ENCODE data around the gene LCT.
"Not testable (repeated sequence)": the region's sequence is repeated elsewhere in the genome, so short reads cannot be mapped to it uniquely, and the experiment has no call there.

LCT gene

DNA sequence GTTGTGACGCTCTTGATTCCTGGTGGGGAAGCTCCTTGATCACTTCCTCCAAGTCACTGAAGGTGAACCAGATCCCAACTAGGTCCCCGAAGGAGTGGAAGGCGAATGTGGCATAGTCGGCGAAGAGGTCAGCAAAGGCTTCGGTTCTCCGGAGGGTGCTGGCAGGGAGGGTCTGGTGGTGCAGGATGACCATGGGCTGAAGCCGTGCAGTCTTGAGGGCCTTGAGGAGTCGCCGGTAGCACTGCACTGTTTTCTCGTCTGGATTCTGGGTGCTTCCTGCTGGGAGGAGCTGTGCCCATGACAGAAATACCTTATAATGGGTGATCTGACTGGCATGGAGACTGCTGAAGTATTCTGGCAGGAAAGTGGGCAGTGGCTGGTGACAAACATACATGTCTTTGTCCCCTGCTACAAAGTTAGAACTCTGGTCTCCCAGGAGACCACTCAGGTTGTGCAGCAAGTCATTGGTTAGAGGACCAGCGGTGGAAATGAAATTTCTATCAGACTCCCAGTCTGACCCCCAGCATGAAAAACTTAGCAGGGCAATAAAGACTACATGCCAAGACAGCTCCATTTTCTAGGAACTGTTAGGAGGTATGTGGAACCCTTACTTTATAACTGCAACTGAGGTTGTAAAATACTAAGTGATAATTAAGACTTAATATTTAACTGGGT, at the start of gene LCT:
Gene LCT (minus strand): TSS at position 589 of the 675 bp plus-strand sequence. CDS start 15 bp downstream, at position 574.
- DNase-seq = no peak

DNA sequence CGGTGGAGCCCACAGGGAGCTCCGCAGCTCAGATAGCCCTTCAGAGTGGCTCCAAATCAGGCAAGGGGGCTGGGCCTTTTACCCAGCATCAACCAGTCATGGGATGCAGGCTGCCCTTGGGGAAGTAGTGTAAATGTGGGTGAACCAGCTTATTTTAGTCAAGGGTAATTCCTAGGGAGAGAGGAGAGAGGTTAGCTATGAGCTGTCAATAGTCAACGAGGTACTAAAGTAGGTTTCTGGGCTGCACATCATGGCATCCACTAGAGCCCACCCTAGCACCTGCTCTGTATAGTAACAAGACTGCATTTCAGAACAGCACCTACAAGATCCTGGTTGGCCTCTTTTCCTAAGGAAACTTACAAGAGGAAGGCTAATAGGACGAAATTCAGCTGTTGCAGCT, 48.7 kb upstream of the LCT start:
- no peak for DNase-seq

DNA sequence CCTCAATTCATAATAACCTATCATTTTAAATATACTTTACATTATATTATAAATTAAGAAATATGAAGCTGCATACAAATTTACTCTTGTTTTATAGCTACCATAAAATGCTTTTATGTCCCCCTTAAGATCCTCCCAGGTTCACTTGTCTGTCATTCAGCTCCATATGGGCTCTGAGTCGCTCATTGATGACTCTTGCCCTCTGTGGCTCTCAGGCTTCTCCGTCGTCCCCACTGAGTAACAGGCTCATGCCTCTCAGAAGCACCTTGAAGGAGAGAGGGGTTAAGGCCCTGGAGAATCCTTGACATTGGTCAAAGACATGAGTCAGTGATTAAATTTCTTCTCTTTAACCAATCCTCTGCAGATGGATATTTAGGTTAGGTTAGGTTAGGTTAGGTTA, 45.4 kb upstream of the LCT start:
- no peak for DNase-seq

DNA sequence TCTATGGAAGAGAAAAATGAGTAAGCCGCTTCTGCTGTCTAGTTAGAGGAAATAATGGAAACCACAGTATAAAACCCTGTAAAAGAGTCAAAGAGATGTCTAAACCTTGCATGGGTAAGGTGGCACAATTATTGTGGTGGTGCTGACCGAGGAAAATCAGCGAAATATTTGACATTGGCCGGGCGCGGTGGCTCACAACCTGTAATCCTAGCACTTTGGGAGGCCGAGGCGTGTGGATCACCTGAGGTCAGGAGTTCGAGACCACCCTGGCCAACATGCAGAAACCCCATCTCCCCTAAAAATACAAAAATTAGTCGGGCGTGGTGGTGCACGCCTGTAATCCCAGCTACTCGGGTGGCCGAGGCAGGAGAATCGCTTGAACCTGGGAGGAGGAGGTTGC, 39.8 kb upstream of the LCT start:
- DNase-seq = not testable (repeated sequence)

DNA sequence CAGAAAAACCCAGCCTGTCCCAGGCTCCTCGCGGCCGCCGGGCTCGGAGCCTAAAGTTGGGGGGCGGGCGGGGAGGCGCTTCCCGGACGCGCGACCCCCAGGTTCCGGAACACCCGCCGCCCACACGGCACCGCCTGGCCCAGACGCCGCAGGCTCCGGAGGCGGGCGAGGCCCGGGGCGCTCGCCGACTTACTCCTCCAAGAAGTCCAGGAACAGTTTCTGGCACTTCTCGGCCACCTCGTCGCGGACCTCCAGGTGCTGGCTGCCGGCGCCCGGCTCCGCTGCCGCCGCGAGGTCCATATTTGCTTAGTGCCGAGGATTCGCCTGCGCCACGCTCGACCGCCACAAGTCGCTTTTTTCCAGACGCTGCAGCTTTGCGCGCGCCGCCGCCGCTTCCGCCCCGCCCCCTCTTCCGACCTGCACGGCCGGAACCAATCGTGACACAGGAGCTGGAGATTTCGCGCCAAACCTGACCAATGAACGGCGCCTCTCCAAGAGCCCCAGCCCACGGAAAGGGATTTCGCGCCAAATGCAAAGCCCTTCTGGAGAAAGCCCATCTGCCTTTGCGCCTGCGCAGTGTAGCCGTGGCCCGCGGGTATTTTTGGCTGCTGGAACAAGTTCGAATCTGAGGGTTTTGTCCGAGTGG, 39.2 kb upstream of the LCT start, which contains the start of gene MCM6:
Gene MCM6 (minus strand): TSS at position 378 of the 646 bp plus-strand sequence. CDS start 78 bp downstream, at position 300.
- peak; percentile 87 for DNase-seq

DNA sequence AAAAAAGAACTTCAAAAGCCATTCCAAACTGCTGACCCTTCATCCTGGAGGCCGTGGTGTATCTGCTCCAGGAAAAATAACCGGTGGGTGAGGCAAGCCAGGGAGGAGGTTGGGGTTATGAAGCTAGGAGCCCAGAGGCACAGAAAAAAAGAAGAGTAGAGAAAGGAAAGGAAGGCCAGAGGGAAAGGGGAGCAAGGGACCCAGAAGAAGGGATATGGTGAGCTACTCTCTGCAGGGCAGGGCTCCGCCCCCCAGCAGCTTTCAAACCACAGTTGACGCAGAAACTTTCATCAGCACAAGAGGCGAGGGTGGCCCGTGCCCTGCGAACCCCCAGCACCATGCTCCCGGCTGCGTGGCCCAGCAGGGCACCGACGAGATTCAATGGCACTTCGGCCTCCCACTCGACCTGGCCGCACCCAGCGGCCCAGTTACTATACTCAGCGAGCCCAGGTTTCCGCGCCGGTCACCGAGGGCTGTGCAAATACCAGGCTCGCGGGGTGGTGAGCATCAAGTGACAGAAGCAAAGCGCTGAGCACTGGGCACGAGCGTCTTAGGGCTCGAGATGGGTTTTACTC, 38.6 kb upstream of the LCT start:
- no peak for DNase-seq

DNA sequence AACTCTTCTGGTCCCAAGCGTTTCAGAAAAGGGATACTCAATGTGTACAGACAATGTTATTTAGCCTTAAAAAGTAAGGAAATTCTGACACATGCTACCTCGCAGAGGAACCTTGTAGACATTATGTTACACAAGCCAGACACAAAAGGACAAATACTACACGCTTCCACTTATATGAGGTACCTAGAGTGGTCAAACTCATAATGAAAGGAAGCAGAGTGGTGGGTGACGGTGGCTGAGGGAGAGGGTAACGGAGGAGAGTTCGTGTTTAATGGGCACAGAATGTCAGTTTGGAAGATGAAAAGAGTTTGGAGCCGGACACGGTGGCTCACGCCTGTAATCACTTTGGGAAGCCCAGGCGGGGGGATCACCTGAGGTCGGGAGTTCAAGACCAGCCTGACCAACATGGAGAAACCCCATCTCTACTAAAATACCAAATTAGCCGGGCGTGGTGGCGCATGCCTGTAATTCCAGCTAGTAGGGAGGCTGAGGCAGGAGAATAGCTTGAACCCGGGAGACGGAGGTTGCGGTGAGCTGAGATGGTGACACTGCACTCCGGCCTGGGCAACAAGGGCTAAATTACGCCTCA, 37.9 kb upstream of the LCT start:
- no peak for DNase-seq

DNA sequence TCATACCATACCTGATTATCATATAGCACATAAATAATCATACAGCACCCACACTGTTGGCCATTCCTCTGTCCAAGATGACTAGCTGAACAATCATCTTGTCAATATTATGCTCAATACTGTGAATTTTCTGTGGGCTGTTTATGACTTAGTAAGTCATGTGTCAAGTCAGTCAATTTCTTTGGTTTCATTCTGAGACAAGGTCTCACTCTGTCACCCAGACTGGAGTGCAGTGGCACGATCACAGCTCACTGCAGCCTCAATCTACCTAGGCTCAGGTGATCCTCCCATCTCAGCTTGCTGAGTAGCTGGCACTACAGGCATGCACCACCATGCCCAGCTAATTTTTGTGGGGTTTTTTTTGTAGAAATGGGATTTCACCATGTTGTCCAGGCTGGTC, 33.6 kb upstream of the LCT start:
- no peak for DNase-seq

DNA sequence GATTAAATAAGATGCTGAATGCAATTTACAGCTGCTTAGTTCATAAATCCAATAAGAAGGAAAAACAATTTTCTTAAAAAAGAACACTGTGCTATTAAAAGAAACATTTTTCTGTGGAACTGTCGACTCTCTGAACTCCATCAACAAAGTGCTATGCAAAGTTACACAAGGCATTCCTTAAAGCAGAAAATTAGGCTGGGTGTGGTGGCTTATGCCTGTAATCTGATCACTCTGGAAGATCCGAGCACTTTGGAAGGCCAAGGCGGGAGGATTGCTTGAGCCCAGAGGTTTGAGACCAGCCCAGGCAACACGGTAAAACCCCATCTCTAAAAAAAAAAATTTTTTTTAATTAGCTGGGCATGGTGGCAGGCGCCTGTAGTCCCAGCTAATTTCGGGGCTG, 26.2 kb upstream of the LCT start:
- no peak for DNase-seq

DNA sequence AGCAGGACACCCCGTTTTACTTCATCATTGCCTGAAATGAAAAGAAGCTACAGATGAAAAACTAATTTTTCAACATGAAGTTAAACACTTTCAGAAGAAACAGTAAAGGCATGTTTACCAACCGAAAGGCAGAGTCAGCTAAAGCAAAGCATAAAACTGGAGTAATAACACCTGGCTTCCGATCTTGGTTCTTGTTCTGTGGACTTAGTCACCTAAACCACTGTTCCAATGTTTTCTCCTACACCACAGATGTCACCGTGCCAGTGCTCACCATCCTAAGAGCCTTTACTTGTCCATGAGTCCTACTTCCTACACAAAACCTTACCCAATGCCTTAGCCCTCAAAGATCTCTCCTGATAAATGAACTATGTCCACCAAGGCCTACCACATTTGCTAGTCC, 25.7 kb upstream of the LCT start:
- DNase-seq = no peak

DNA sequence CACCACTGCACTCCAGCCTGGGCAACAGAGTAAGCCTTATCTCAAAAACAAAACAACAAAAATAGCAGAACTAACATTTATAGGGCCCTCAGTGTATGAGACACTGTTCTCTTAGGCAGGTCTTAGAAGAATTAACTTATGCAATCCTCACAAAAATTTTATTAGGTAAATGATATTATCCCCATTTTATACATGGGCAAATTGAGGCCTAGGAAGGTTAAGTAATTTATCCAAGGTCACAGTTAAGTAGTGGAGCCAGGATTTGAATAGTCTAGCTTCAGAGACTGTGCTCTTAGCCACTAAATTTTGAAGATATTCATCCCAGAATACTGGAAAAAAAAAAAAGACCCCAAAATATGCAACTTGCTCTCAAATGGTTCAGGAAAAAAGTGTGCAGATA, 16.4 kb upstream of the LCT start:
- DNase-seq = no peak

DNA sequence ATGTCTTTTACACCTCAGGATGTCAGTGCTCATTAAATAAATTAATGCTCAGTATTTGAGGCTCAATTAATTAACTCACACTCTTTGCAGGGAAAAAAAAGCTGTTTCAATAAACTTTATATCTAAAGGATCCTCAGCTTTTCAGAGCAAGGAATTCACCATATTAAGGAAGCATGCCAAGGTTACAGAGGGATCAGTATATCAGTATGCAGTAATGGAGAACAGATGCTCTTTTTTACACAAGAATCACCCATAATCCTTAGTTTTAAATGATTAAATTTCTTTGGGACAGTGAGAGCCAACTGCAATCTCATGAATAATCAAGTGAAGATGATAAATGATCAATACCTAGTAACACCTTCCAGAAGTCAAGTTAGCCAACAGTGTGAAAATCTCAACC, 14.9 kb upstream of the LCT start:
- DNase-seq = no peak

DNA sequence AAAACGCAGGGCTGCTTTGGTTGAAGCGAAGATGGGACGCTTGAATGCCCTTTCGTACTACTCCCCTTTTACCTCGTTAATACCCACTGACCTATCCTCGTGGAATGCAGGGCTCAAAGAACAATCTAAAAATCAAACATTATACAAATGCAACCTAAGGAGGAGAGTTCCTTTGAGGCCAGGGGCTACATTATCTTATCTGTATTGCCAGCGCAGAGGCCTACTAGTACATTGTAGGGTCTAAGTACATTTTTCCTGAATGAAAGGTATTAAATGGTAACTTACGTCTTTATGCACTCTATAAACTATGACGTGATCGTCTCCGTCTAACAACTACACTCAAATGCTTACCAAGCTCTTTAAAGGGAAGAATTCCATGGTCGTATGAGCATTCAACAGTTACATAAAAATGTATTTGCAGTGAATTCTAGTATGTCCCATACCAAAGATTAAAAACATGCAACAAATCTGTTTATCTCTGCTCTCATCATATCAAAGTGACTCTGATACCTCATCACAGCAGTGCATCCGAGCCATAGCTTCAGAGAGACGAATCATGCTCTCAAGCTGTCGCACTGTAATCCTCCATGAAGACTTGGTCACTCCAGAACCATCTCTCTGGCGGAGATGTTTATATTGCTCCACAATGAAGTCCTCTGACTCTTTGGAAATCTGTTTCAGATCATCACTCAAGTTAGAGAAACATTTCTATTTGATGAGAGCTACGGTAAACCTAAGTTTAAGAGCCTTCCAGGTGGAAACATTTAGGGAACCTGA, 14.1 kb upstream of the LCT start:
- no peak for DNase-seq

DNA sequence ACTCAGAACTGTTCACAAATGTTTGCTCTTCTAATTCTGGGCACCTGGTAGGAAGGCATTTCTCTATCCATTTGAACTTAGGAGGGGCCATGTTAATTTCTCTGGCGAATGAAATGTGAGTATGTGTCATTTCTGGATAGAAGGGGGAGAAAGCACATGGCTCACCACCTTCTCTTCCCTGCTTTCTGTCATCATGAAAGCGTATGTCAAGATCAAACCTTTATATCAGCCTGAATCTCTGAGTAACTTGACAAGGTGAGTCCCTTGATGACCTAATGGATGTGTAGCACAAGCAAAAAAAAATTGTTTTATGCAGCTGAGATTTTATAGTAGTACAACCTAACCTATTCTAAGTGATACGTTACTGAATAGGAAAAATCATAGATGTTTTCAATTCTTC, 12.1 kb upstream of the LCT start:
- DNase-seq = no peak

DNA sequence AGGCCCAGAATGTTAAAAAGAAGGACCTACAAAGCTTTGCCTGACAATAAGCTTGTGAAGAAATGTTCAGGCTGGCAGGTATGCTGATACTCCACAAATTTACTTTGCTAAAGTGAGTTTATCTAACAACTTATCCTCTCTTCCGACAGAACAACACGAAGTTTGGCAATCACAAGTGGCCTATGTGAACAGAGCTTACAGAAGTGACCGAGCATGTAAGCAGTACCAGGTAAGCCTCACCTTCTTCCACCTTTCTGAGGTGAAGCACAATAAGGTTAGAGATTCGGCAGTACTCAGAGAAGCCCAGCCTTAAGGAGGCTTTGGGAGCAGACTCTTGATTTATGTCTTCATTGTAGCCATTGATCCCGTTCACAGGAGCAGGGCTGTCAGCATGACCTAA, 9.0 kb upstream of the LCT start:
- DNase-seq = no peak

DNA sequence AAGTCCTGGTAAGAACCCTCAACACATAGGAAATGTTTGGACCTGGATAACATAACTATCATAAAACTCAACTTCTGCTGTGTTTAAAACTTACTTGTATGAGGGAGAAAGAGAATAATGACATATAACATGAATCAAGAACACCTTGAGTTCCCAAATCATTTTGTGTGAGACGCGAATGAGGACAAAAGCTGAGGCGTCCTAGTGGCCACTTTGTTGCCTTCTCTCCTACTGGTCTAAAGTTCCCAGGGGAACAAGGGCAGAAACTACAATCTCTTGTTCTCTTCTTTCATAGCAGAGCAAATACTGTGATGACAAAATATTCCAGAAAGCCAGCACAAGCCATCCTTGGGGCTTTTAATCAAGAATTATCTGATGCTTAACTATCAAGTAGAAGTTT, 8.3 kb upstream of the LCT start:
- DNase-seq = no peak

DNA sequence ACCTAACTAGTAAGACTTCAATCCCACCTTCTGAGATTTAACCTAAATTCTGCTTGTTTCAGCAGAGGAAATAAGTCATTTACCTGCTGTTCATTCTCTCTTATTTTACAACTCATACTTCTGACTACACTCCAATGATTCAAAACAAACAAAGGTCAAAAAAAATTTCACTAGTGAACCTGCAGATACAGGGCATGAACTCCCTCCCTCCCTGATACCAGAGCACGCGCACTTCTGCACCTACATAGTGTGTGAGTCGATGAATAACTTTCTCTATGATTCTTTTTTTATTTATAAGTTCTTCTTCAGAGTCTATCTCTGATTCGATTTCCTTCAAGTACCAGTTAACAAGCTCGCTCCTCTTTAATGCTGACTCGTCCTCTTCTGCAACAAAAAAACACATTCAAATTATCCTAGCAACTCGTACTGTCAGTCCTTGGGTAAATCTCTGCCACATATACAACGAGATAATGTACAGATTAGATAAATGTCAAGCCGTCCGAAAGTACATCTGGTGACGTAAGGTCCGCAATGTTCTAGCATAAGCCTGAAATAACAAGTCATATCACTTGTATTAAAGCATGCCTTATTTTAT, 7.4 kb upstream of the LCT start:
- no peak for DNase-seq

DNA sequence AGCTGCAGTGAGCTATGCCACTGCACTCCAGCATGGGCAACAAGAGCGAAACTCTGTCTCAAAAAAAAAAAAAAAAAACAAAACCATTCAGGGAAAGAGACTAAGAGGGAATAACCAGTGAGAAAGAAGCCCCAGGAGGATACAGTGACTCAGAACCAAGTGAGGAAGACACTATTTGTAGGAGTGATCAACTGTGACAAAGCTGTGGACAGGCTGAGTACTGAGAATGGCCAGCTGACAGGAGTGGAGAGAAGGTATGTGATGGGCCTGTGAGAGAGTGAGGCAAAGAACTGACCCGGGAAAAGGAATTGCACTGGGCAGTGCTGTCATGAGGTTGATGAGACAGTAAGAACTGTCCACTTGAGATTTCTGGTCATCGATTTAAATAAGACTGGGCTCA, 6.7 kb upstream of the LCT start:
- DNase-seq = no peak

DNA sequence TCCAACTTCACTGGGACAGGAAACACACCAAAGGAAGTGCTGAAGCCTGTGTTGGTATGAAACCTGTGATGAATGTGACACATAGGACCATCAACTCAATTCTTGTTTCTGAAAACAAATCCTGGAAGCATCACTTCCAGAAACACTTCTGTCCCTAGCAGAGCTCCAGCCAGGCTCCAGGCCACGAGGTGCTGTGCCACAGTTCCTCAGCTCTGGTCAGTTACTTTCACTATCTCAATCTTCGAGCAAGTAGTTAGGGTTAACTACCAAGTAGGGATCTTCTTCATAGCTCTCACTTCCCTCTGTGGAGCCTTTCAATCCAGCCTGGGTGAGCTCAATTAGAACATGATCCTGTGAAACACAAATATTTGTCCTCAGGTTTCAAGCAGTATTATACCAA, 3.6 kb upstream of the LCT start:
- no peak for DNase-seq

DNA sequence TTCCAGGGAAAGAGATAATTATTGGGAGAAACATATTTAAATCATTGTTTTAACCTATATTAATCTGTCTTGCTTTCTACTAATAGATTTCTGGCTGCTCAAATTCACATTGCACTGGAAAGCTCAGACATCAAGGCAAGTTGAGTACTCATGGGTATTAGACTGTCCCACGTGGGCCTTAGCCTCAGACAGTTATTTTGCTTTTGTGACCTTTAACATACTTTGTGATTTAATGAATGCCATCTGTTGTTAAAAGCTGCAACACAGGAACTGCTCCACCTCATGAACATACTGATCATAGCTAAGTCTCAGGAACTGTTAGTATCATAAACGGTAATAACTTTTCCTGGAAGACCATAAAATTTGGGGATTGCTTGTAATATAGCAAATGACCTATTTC, 2.7 kb upstream of the LCT start:
- DNase-seq = no peak

DNA sequence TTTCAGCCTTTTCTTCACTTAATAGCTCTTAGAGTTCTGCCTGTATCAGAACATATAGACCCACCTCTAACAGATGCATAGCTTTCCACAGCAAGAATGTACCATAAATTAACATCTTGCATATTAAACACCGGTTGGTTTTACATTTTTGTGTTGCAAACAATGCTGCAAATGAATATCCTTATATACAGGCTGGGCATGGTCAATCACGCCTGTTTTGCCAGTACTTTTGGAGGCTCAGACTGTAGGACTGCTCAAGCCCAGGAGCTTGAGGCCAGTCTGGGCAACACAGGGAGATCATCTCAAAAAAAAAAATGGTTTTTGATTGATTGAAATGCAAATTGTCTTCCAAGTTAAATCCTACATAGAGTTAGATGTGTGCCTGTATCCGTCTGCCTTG, 1.5 kb upstream of the LCT start:
- no peak for DNase-seq

DNA sequence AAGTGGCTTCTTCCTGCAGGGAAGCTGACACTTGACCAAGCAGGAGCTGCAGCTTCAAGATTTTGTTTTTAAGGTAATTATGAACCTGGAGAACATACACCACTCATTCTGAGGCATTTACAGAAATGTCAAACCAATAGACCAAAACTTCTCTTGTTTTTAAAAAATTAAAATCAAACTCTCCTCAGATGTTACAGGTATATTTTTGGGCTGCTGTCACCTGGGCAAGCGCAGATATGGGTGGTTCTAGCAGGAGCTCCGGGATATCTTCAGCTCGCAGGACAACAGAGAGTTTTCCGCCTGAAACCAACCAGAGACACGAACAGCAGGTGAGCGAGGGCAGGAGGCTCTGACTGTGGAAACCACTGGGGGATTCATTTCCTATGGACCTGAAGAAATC, 4.1 kb downstream of the LCT start:
- DNase-seq = no peak
